Eye (tissue), 1 donor: ENCODE measurements around the gene PARP1.

Experiments
- DNase-seq: peaks from one replicate; pipeline ENCODE4 v3.0.0-alpha.2; 2015

PARP1 gene

GRCh38 chr1:226372885-226373284, 35.0 kb downstream of the PARP1 start:
- DNase-seq = no peak

GRCh38 chr1:226371866-226372490, 35.9 kb downstream of the PARP1 start:
- DNase-seq = no peak

- no peak for DNase-seq
Measured at GRCh38 chr1:226371027-226371694, 36.7 kb downstream of the PARP1 start.

- no peak for DNase-seq
Measured at GRCh38 chr1:226370144-226370923, 37.6 kb downstream of the PARP1 start.

GRCh38 chr1:226369110-226369509, 38.8 kb downstream of the PARP1 start:
- no peak for DNase-seq

GRCh38 chr1:226366290-226366689, 41.6 kb downstream of the PARP1 start:
- no peak for DNase-seq

- DNase-seq = no peak
Measured at GRCh38 chr1:226365831-226366231, 42.1 kb downstream of the PARP1 start.

GRCh38 chr1:226364901-226365565, 42.9 kb downstream of the PARP1 start:
- DNase-seq = no peak

GRCh38 chr1:226364514-226364899, 43.4 kb downstream of the PARP1 start:
- DNase-seq = no peak

- no peak for DNase-seq
Measured at GRCh38 chr1:226363801-226364513, 43.9 kb downstream of the PARP1 start.

GRCh38 chr1:226362891-226363447, 44.9 kb downstream of the PARP1 start:
- no peak for DNase-seq

- DNase-seq = no peak
Measured at GRCh38 chr1:226362361-226362760, 45.5 kb downstream of the PARP1 start.

GRCh38 chr1:226360106-226360746, 47.7 kb downstream of the PARP1 start:
- DNase-seq = no peak

- no peak for DNase-seq
Measured at GRCh38 chr1:226357416-226357815, 50.5 kb downstream of the PARP1 start.

GRCh38 chr1:226355669-226356551, 52.0 kb downstream of the PARP1 start:
- peak; percentile 70 for DNase-seq

- no peak for DNase-seq
Measured at GRCh38 chr1:226355016-226355415, 52.9 kb downstream of the PARP1 start.

GRCh38 chr1:226353698-226354525, 54.0 kb downstream of the PARP1 start:
- no peak for DNase-seq

- DNase-seq = no peak
Measured at GRCh38 chr1:226351709-226352108, 56.2 kb downstream of the PARP1 start.

- DNase-seq = no peak
Measured at GRCh38 chr1:226350519-226350865, 57.4 kb downstream of the PARP1 start.
